Heart right ventricle (tissue), 16 donors: ENCODE results near the gene MRC2. TPM values are rescaled to one million over a fixed set of nuclear protein-coding genes. Genes with fewer than 3 reads are reported as not detected.

Experiments
- ATAC-seq, 8 donors: fragments of 200-7000 bp; cut with Tn5 transposase; one replicate each; pipeline ENCODE4 v1.9.1; 2020; ENCODE audit warnings: mild to moderate bottlenecking in 8 of 8, moderate library complexity in 8 of 8, moderate number of reproducible peaks in 1 of 8
- DNase-seq, 2 donors: peaks; one replicate each; pipeline ENCODE4 v3.0.0-alpha.2; 2020
- H3K27ac ChIP-seq, 10 donors: fragments of 200-600 bp; sonication (generic) in 2 of 10; one replicate each; pipeline versions ENCODE4 v1.5.0 to v1.8.0; 2020 to 2022; ENCODE audit warnings: mild to moderate bottlenecking in 3 of 10
- H3K27me3 ChIP-seq, 7 donors: fragments of 200-600 bp; one replicate each; pipeline ENCODE4 v1.8.0; 2021 to 2022; ENCODE audit warnings: mild to moderate bottlenecking in 2 of 7
- H3K36me3 ChIP-seq, 9 donors: fragments of 200-600 bp; sonication (generic) in 1 of 9; one replicate each; pipeline versions ENCODE4 v1.5.0 to v1.8.0; 2020 to 2022; ENCODE audit warnings: mild to moderate bottlenecking in 2 of 9
- H3K4me1 ChIP-seq, 9 donors: fragments of 200-600 bp; sonication (generic) in 1 of 9; one replicate each; pipeline versions ENCODE4 v1.5.0 to v1.8.0; 2020 to 2022; ENCODE audit warnings: mild to moderate bottlenecking in 4 of 9
- H3K4me3 ChIP-seq, 10 donors: fragments of 200-600 bp; sonication (generic) in 2 of 10; one replicate each; pipeline versions ENCODE4 v1.5.0 to v1.8.0; 2020 to 2022; ENCODE audit warnings: mild to moderate bottlenecking in 7 of 10, moderate library complexity in 2 of 10
- H3K9me3 ChIP-seq, 11 donors: fragments of 200-600 bp in 10 of 11; sonication (generic) in 2 of 11; one replicate each; pipeline versions ENCODE4 v1.5.0 to v1.8.0; 2013 to 2022; ENCODE audit warnings: mild to moderate bottlenecking in 2 of 11, control low read depth in 1 of 11, moderate library complexity in 1 of 11
- CTCF ChIP-seq, 9 donors: fragments of 200-600 bp; sonication (generic) in 2 of 9; IDR thresholded peaks; one replicate each; pipeline versions ENCODE4 v1.5.0 to v1.8.0; 2021 to 2022; ENCODE audit warnings: antibody characterized with exemption in 9 of 9, mild to moderate bottlenecking in 5 of 9, moderate library complexity in 1 of 9
- WGBS, 2 donors: extraction: QIAGEN DNeasy Blood & Tissue Kit; methylation state at CpG; one replicate each; pipeline ENCODE4 v1.1.7; 2013; ENCODE audit warnings: inconsistent platforms in 1 of 2; 5-methylcytosine and 5-hydroxymethylcytosine counted together
- intact Hi-C, 10 donors: fragments of 100-400 bp; cut with DNase I; formaldehyde crosslinking; loops; one replicate each; pipeline versions ENCODE4 v1.11.1 to v1.14.2; 2022
- polyA plus RNA-seq, 2 donors: library from polyadenylated mRNA; stranded (reverse); fragments of 200-250 nt; gene quantifications; one replicate each; pipeline ENCODE4 v1.2.3, GENCODE V29; 2013
- total RNA-seq, 10 donors: library from RNA; stranded (reverse); fragmentation: NEBNext Ultra II Directional in 3 of 10; extraction: Animal tissue kit (Norgen Biotek cat#: 25700) in 3 of 10; gene quantifications; one replicate each; pipeline versions ENCODE4 v1.2.1 to v1.2.4, GENCODE V29; 2021 to 2023
- donor health status: Arrhythmogenic right ventricular cardiomyopathy.
- donor health status: ischemic (EF 13 %, LVEDD 7.1; RV severe dilation, severe dysfunction).
- donor health status: healthy with polysubstance abuse.
- donor health status: DM: no; HTN: yes; CAD: no.
- donor health status: DM: no; HTN: no; CAD: no.
- donor health status: ischemic (EF 25% LVEDD 6.9; RV normal size, moderate dysfunction).
- donor health status: ischemic (EF 25% LVEDD 5.7; RV mildly dilated, moderate dysfunction).
- donor health status: healthy.
- donor health status: DM: yes; HTN: yes; CAD: no.
- donor health status: Ischemic cardiomyopathy.
- donor health status: ischemic (EF 35%, LVEDD 5.7; RV mildly dilated, moderate dysfunction).
- donor health status: nonischemic (EF 11% LVEDD 7.7; RV severe dilation, severe dysfunction).
- donor health status: DM: yes; HTN: yes; CAD: no.
- donor health status: PGD.
- donor health status: ischemic (EF 29% LVEDD 5.4; RV normal size, mild dysfunction).
- donor health status: nonischemic (EF 23%, LVEDD 6.1; RV moderate dilation, normal function).

The MRC2 gene
- total and polyA plus RNA-seq, 12 donors: 15.2 to 46.4 (median 21.4) TPM

- Histone ChIP-seq H3K4me3 (no peak overlapping the region), H3K27me3 (no peaks in the 10 kb centered on the region), H3K36me3 (peaks cover 0 to 60% (median 0%) of the 10 kb centered on the region in 9 donors), H3K4me1 (no peaks in the 10 kb centered on the region), H3K9me3 (no peaks in the 10 kb centered on the region), H3K27ac (no peak overlapping the region)
- peak in 2 of 8 donors; percentile 9 to 12 for ATAC-seq
- DNase-seq: no peak
- 88 to 93% methylated on average over 36 of the region's 36 CpGs for WGBS, 2 donors
- intact Hi-C loops: no loop called here
- no peak for TF ChIP-seq CTCF (IDR thresholded peaks at IDR 0.05)
Observed at GRCh38 chr17:62680541-62681052, 53.1 kb downstream of the MRC2 start.

GRCh38 chr17:62681061-62681938, 53.8 kb downstream of the MRC2 start:
- intact Hi-C loops: no loop called here
- no peak for DNase-seq
- TF ChIP-seq CTCF (IDR thresholded peaks at IDR 0.05): no peak

GRCh38 chr17:62681939-62682381, 54.5 kb downstream of the MRC2 start:
- Histone ChIP-seq H3K4me3 (no peak overlapping the region), H3K27ac (no peak overlapping the region), H3K4me1 (no peaks in the 10 kb centered on the region), H3K27me3 (no peaks in the 10 kb centered on the region), H3K36me3 (peaks cover 0 to 55% (median 0%) of the 10 kb centered on the region in 9 donors), H3K9me3 (no peaks in the 10 kb centered on the region)
- intact Hi-C loops: no loop called here
- no peak for TF ChIP-seq CTCF (IDR thresholded peaks at IDR 0.05)
- ATAC-seq (no peak), DNase-seq (no peak)
- 94 to 97% methylated on average over 8 of the region's 8 CpGs for WGBS, 2 donors

More at GRCh38 chr17:62681061-62681938, 53.8 kb downstream of the MRC2 start:
- ATAC-seq: no peak
- Histone ChIP-seq H3K27me3 (no peaks in the 10 kb centered on the region), H3K4me1 (no peaks in the 10 kb centered on the region), H3K36me3 (peaks cover 0 to 54% (median 0%) of the 10 kb centered on the region in 9 donors), H3K27ac (no peak overlapping the region), H3K9me3 (no peaks in the 10 kb centered on the region), H3K4me3 (no peak overlapping the region)
- WGBS, 2 donors: 93% methylated on average over 17 of the region's 17 CpGs

DNA sequence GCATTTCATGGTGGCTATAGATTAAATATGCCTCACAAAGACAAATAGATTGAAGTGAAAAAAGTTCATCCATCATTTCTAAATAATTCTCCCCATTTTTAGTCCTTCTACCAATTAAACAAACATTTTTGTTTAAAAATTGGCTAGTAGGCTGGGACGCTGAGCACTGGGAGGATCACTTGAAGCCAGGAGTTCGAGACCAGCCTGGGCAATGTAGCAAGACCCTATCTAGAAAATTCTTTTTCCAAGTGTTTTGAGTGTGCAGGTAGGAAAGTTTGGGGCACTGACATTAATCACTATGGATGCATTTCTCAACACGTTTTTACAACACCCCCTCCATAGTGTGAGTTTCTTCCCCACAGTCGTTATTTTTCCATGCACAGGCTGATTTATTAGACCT, 56.7 kb downstream of the MRC2 start:
- WGBS, 2 donors: 90 to 95% methylated on average over 4 of the region's 4 CpGs

More for the DNA sequence above, 56.7 kb downstream of the MRC2 start:
- Histone ChIP-seq H3K27me3 (no peaks in the 10 kb centered on the region), H3K4me3 (no peak overlapping the region), H3K36me3 (peaks cover 0 to 53% (median 0%) of the 10 kb centered on the region in 9 donors), H3K27ac (no peak overlapping the region), H3K4me1 (no peaks in the 10 kb centered on the region), H3K9me3 (no peaks in the 10 kb centered on the region)
- ATAC-seq (no peak), DNase-seq (no peak)
- intact Hi-C loops: no loop called here
- TF ChIP-seq CTCF (IDR thresholded peaks at IDR 0.05): no peak
